ENCODE measurements around the gene ACTL10. TPM values are rescaled to one million over a fixed set of nuclear protein-coding genes. Genes with fewer than 3 reads are reported as not detected.
"Not testable (repeated sequence)": the region's sequence is repeated elsewhere in the genome, so short reads cannot be mapped to it uniquely, and the experiment has no call there.

The ACTL10 gene
- total RNA-seq, 1 donor from 2014 or later, result 3.1 TPM

GRCh38 chr20:33689973-33690372 is 23.2 kb downstream of the ACTL10 start:
- intact Hi-C loops (cut with micrococcal nuclease), result loop anchor here (1.0 to 10.0 kb wide), 4 partner anchors 16 to 1187 kb away; partner anchors contain the start of genes ACSS2, DYNLRB1, NECAB3 and PXMP4

GRCh38 chr20:33693289-33693688 is 26.5 kb downstream of the ACTL10 start:
- intact Hi-C loops (cut with micrococcal nuclease), result no loop called here

GRCh38 chr20:33693741-33694638 is 27.2 kb downstream of the ACTL10 start:
- intact Hi-C loops (cut with micrococcal nuclease), result no loop called here

GRCh38 chr20:33694639-33695012 is 27.9 kb downstream of the ACTL10 start:
- intact Hi-C loops (cut with micrococcal nuclease), result no loop called here

- intact Hi-C loops (cut with micrococcal nuclease), result no loop called here
These were observed 29.7 kb downstream of the ACTL10 start for GRCh38 chr20:33696448-33696847.

- intact Hi-C loops (cut with micrococcal nuclease), result no loop called here
These were observed 30.4 kb downstream of the ACTL10 start for GRCh38 chr20:33697129-33697528.

- intact Hi-C loops (cut with micrococcal nuclease), result not testable (repeated sequence)
These were observed 32.2 kb downstream of the ACTL10 start for GRCh38 chr20:33698966-33699365.

GRCh38 chr20:33700696-33701441 is 34.1 kb downstream of the ACTL10 start:
- intact Hi-C loops (cut with micrococcal nuclease), result not testable (repeated sequence)

- intact Hi-C loops (cut with micrococcal nuclease), result no loop called here
These were observed 35.1 kb downstream of the ACTL10 start for GRCh38 chr20:33701629-33702450.

GRCh38 chr20:33702861-33703260 is 36.1 kb downstream of the ACTL10 start:
- intact Hi-C loops (cut with micrococcal nuclease), result no loop called here

GRCh38 chr20:33703498-33704137 is 36.9 kb downstream of the ACTL10 start:
- intact Hi-C loops (cut with micrococcal nuclease), result no loop called here

GRCh38 chr20:33704197-33704924 is 37.6 kb downstream of the ACTL10 start:
- intact Hi-C loops (cut with micrococcal nuclease), result no loop called here

GRCh38 chr20:33707668-33708067 is 40.9 kb downstream of the ACTL10 start:
- intact Hi-C loops (cut with micrococcal nuclease), result no loop called here

- intact Hi-C loops (cut with micrococcal nuclease), result no loop called here
These were observed 42.7 kb downstream of the ACTL10 start for GRCh38 chr20:33709398-33709797.

- intact Hi-C loops (cut with micrococcal nuclease), result no loop called here
These were observed 43.3 kb downstream of the ACTL10 start for GRCh38 chr20:33709905-33710541.

GRCh38 chr20:33710681-33711445 is 44.1 kb downstream of the ACTL10 start:
- intact Hi-C loops (cut with micrococcal nuclease), result no loop called here

GRCh38 chr20:33711446-33711738 is 44.6 kb downstream of the ACTL10 start:
- intact Hi-C loops (cut with micrococcal nuclease), result no loop called here

- intact Hi-C loops (cut with micrococcal nuclease), result no loop called here
These were observed 47.2 kb downstream of the ACTL10 start for GRCh38 chr20:33713865-33714367.

- intact Hi-C loops (cut with micrococcal nuclease), result no loop called here
These were observed 49.8 kb downstream of the ACTL10 start for GRCh38 chr20:33716498-33716897.

All from T-helper 1 cell treated with Interleukin-12 subunit alpha and Interleukin-12 subunit beta and Interleukin-4 antibody, amounts not matched to agents 30 ng/mL and 1 ng/mL, for 36 hours (primary cell).